ENCODE results near the gene GABARAPL2. TPM values are rescaled to one million over a fixed set of nuclear protein-coding genes. Genes with fewer than 3 reads are reported as not detected.

The GABARAPL2 gene
- total RNA-seq, 1 experiment from 2014 or later, result 76.9 TPM

GRCh38 chr16:75566758-75567255, 628 bp downstream of the GABARAPL2 start:
- no TSS peak for BruUV-seq (replicated peaks)
- ChIA-PET POLR2A (no interaction called here), RAD21 (ENCODE audit: low non-redundant PET in 1 of 2, low total read pairs in 2 of 2, uncharacterized antibody in 2 of 2, unreplicated experiment in 2 of 2) (interaction anchor here in 1 of 2 experiments (0.7 kb wide), 1 partner anchor 103 kb away, joined by 3 read pairs; no protein-coding TSS in a partner anchor), CTCF (interaction anchor here (0.9 kb wide), 1 partner anchor 45 kb away, joined by 3 read pairs; no protein-coding TSS in a partner anchor)
- Histone ChIP-seq H3K79me2 (ENCODE audit: insufficient read depth, low read length) (peaks cover 17% of the 10 kb centered on the region), H3K4me3 (replicated peaks in 1 of 2; ENCODE audit: low read depth in 1 of 2, low read length in 2 of 2) (peak overlapping the region; percentile 90), H3K4me1 (ENCODE audit: control insufficient read depth in 1 of 2, insufficient read depth in 2 of 2, low read length in 2 of 2) (peaks cover 15 to 24% of the 10 kb centered on the region in 2 experiments), H3K4me2 (ENCODE audit: low read length) (peak overlapping the region; percentile 100), H3K36me3 (ENCODE audit: control insufficient read depth in 1 of 2, insufficient read depth in 2 of 2, low read length in 2 of 2) (peaks cover 20 to 26% of the 10 kb centered on the region in 2 experiments; a peak in 3 of 4 replicates), H3K27me3 (ENCODE audit: insufficient read depth, low read length) (no peaks in the 10 kb centered on the region), H2AFZ (ENCODE audit: low read depth, low read length, poor library complexity, severe bottlenecking) (no peak overlapping the region), H4K20me1 (ENCODE audit: insufficient read depth) (no peaks in the 10 kb centered on the region), H3K9me3 (ENCODE audit: control insufficient read depth in 1 of 2, insufficient read depth in 1 of 2, low read depth in 1 of 2, low read length in 2 of 2) (no peaks in the 10 kb centered on the region), H3K9ac (ENCODE audit: low read length) (peak overlapping the region; percentile 76), H3K9me2 (ENCODE audit: insufficient read depth) (no peaks in the 10 kb centered on the region), H3K27ac (ENCODE audit: low read depth, low read length) (peak overlapping the region; percentile 68; the same call in 1 of the 2 replicates)
- TF ChIP-seq CEBPB (IDR thresholded peaks at IDR 0.05; ENCODE audit: low read depth), result no peak
- TF ChIP-seq MAX (IDR thresholded peaks at IDR 0.05), result no peak; the same call in 1 of the 2 replicates
- no peak for TF ChIP-seq ZBTB33 (IDR thresholded peaks at IDR 0.05; ENCODE audit: extremely low read depth, insufficient replicate concordance, low read length)
- no peak for TF ChIP-seq ZNF274 (IDR thresholded peaks at IDR 0.05; ENCODE audit: low read depth, low read length)
- TF ChIP-seq SIN3A (IDR thresholded peaks at IDR 0.05; ENCODE audit: low read depth), result no peak
- TF ChIP-seq JUND (IDR thresholded peaks at IDR 0.05), result no peak
- TF ChIP-seq CTCF (IDR thresholded peaks at IDR 0.05 in 2 of 3, conservative IDR thresholded peaks at IDR 0.05 in 1 of 3; ENCODE audit: borderline replicate concordance in 1 of 3, insufficient read depth in 1 of 3, low read depth in 2 of 3, low read length in 2 of 3), result no peak
- no peak; the same call in 1 of the 2 replicates for TF ChIP-seq REST (IDR thresholded peaks at IDR 0.05; ENCODE audit: low read depth)
- peak; percentile 56 for TF ChIP-seq ZFX (IDR thresholded peaks at IDR 0.05)
- TF ChIP-seq CBX3 (IDR thresholded peaks at IDR 0.05; ENCODE audit: low read depth), result no peak
- no peak for TF ChIP-seq RAD21 (IDR thresholded peaks at IDR 0.05; ENCODE audit: low read depth)
- 0 out of 2 replicates have a peak, but pooled peaks have one; percentile 18 for TF ChIP-seq EGR1 (IDR thresholded peaks at IDR 0.05; ENCODE audit: low read depth)
- TF ChIP-seq ATF3 (IDR thresholded peaks at IDR 0.05), result no peak
- TF ChIP-seq EZH2phosphoT487 (IDR thresholded peaks at IDR 0.05; ENCODE audit: borderline replicate concordance), result no peak
- TF ChIP-seq TCF7L2 (IDR thresholded peaks at IDR 0.05; ENCODE audit: borderline replicate concordance, extremely low read depth, insufficient read depth, insufficient read length), result no peak
- TF ChIP-seq YY1 (IDR thresholded peaks at IDR 0.05; ENCODE audit: extremely low read depth, insufficient replicate concordance, low read depth, low read length), result no peak
- DNase-seq (ENCODE audit: low read depth, low spot score) (no peak), ATAC-seq (peak; percentile 21)
- intact Hi-C loops (cut with micrococcal nuclease), result no loop called here

Data from HCT116 (cell line).